ENCODE data around the gene IMPG1.

- TF ChIP-seq EZH2 (IDR thresholded peaks at IDR 0.05; ENCODE audit: low read length) (no peak), CTCF (optimal IDR thresholded peaks at IDR 0.05 in 1 of 3, IDR thresholded peaks at IDR 0.05 in 1 of 3, conservative IDR thresholded peaks at IDR 0.05 in 1 of 3; ENCODE audit: extremely low read depth in 1 of 3, insufficient read depth in 2 of 3, low read length in 3 of 3) (no peak)
Observed at GRCh38 chr6:75963569-75963968, 108.9 kb downstream of the IMPG1 start.
